Hepatocyte (in vitro differentiated cells): Measurements from ENCODE around the gene SMAP2. TPM values are rescaled to one million over a fixed set of nuclear protein-coding genes. Genes with fewer than 3 reads are reported as not detected.

Experiments used
- DNase-seq: peaks from one replicate; pipeline ENCODE4 v3.0.0-alpha.2; 2016; ENCODE audit warnings: low spot score
- H2AFZ ChIP-seq: fragments of 200-600 bp; sonication (generic); 2 replicates; pipeline ENCODE4 v1.6.0; 2016; ENCODE audit warnings: antibody characterized with exemption, mild to moderate bottlenecking
- H3K27ac ChIP-seq: fragments of 200-600 bp; sonication (generic); 2 replicates; pipeline ENCODE4 v1.5.1; 2016; ENCODE audit warnings: mild to moderate bottlenecking
- H3K27me3 ChIP-seq: fragments of 200-600 bp; sonication (generic); 2 replicates; pipeline ENCODE4 v1.6.1; 2016
- H3K36me3 ChIP-seq: fragments of 200-600 bp; sonication (generic); replicated peaks from 2 replicates; pipeline ENCODE4 v1.5.1; 2016; ENCODE audit warnings: low read depth; ENCODE audit not compliant: insufficient read depth
- H3K4me1 ChIP-seq: fragments of 200-600 bp; sonication (generic); 2 replicates; pipeline ENCODE4 v1.5.1; 2016; ENCODE audit warnings: mild to moderate bottlenecking, moderate library complexity; ENCODE audit not compliant: insufficient read depth
- H3K4me2 ChIP-seq: fragments of 200-600 bp; sonication (generic); 2 replicates; pipeline ENCODE4 v1.6.0; 2016
- H3K4me3 ChIP-seq: fragments of 200-600 bp; sonication (generic); 2 replicates; pipeline ENCODE4 v1.5.1; 2016; ENCODE audit warnings: mild to moderate bottlenecking
- H3K79me2 ChIP-seq: fragments of 200-600 bp; sonication (generic); 2 replicates; pipeline ENCODE4 v1.6.0; 2017; ENCODE audit warnings: mild to moderate bottlenecking
- H3K9me2 ChIP-seq: fragments of 200-600 bp; sonication (generic); replicated peaks from 2 replicates; pipeline ENCODE4 v1.6.0; 2017; ENCODE audit warnings: mild to moderate bottlenecking; ENCODE audit not compliant: insufficient read depth
- H3K9me3 ChIP-seq: fragments of 200-600 bp; sonication (generic); 2 replicates; pipeline ENCODE4 v1.5.1; 2016; ENCODE audit warnings: low read depth, mild to moderate bottlenecking
- H4K20me1 ChIP-seq: fragments of 200-600 bp; sonication (generic); 2 replicates; pipeline ENCODE4 v1.6.0; 2016; ENCODE audit warnings: mild to moderate bottlenecking; ENCODE audit not compliant: insufficient read depth, poor library complexity, severe bottlenecking
- EZH2 ChIP-seq: fragments of 200-600 bp; sonication (generic); IDR thresholded peaks from 2 replicates; pipeline ENCODE4 v1.6.1; 2016; ENCODE audit warnings: antibody characterized with exemption, mild to moderate bottlenecking, borderline replicate concordance
- EZH2phosphoT487 ChIP-seq: fragments of 200-600 bp; sonication (generic); IDR thresholded peaks from one replicate; pipeline ENCODE4 v1.6.1; 2018; ENCODE audit warnings: antibody characterized with exemption, mild to moderate bottlenecking, low read depth, moderate library complexity; ENCODE audit not compliant: unreplicated experiment, severe bottlenecking
- WGBS: methylation state at CpG from one replicate; pipeline ENCODE4 v1.1.6; 2016; ENCODE audit warnings: low lambda C conversion rate; ENCODE audit errors: missing lambda C conversion rate; 5-methylcytosine and 5-hydroxymethylcytosine counted together
- polyA plus RNA-seq: library from polyadenylated mRNA; unstranded; fragments of >200 nt; fragmentation: Nextera tagmentation; extraction: Ambion mirVana; gene quantifications from 2 replicates; pipeline ENCODE4 v1.2.1, GENCODE V29; 2016
- total RNA-seq: library from RNA; depleted of rRNA; stranded (reverse); fragments of >200 nt; gene quantifications from 2 replicates; pipeline ENCODE4 v1.2.3, GENCODE V29; 2014
- TF ChIP-seq, protein P1 (sequence below): fragments of 200-600 bp; sonication (generic); IDR thresholded peaks from 2 replicates; pipeline ENCODE4 v1.5.1; 2016; ENCODE audit warnings: antibody characterized with exemption, mild to moderate bottlenecking; ENCODE audit not compliant: poor library complexity

Gene SMAP2
- total and polyA plus RNA-seq, 2 experiments from 2014 or later, result 22.9 to 23.1 TPM

GRCh38 chr1:40379785-40380452, 6.4 kb downstream of the SMAP2 start:
- Histone ChIP-seq H3K4me1 (peaks cover 22% of the 10 kb centered on the region), H3K9me3 (no peaks in the 10 kb centered on the region), H3K4me2 (peak overlapping the region; percentile 4), H3K27ac (peak overlapping the region; percentile 20), H3K36me3 (no peaks in the 10 kb centered on the region), H3K27me3 (no peaks in the 10 kb centered on the region), H4K20me1 (no peaks in the 10 kb centered on the region), H3K9me2 (no peaks in the 10 kb centered on the region), H3K4me3 (no peak overlapping the region), H2AFZ (no peak overlapping the region), H3K79me2 (peaks cover 92% of the 10 kb centered on the region)
- TF ChIP-seq EZH2phosphoT487 (no peak), EZH2 (no peak)
- TF ChIP-seq, protein P1, sequence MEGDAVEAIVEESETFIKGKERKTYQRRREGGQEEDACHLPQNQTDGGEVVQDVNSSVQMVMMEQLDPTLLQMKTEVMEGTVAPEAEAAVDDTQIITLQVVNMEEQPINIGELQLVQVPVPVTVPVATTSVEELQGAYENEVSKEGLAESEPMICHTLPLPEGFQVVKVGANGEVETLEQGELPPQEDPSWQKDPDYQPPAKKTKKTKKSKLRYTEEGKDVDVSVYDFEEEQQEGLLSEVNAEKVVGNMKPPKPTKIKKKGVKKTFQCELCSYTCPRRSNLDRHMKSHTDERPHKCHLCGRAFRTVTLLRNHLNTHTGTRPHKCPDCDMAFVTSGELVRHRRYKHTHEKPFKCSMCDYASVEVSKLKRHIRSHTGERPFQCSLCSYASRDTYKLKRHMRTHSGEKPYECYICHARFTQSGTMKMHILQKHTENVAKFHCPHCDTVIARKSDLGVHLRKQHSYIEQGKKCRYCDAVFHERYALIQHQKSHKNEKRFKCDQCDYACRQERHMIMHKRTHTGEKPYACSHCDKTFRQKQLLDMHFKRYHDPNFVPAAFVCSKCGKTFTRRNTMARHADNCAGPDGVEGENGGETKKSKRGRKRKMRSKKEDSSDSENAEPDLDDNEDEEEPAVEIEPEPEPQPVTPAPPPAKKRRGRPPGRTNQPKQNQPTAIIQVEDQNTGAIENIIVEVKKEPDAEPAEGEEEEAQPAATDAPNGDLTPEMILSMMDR, result no peak
- WGBS, result 55% methylated on average over 1 of the region's 1 CpG
- DNase-seq, result no peak

- Histone ChIP-seq H3K4me3 (no peak overlapping the region), H4K20me1 (no peaks in the 10 kb centered on the region), H3K27ac (no peak overlapping the region), H3K36me3 (no peaks in the 10 kb centered on the region), H3K4me2 (no peak overlapping the region), H3K9me3 (no peaks in the 10 kb centered on the region), H3K4me1 (peaks cover 26% of the 10 kb centered on the region), H3K9me2 (no peaks in the 10 kb centered on the region), H3K79me2 (peaks cover 84% of the 10 kb centered on the region), H3K27me3 (no peaks in the 10 kb centered on the region), H2AFZ (no peak overlapping the region)
- no peak for DNase-seq
- TF ChIP-seq EZH2, result no peak
- no peak for TF ChIP-seq EZH2phosphoT487
- TF ChIP-seq, protein P1, result no peak
- over 99% methylated on average over 4 of the region's 4 CpGs for WGBS
Observed at GRCh38 chr1:40380817-40381216, 7.3 kb downstream of the SMAP2 start.

DNA sequence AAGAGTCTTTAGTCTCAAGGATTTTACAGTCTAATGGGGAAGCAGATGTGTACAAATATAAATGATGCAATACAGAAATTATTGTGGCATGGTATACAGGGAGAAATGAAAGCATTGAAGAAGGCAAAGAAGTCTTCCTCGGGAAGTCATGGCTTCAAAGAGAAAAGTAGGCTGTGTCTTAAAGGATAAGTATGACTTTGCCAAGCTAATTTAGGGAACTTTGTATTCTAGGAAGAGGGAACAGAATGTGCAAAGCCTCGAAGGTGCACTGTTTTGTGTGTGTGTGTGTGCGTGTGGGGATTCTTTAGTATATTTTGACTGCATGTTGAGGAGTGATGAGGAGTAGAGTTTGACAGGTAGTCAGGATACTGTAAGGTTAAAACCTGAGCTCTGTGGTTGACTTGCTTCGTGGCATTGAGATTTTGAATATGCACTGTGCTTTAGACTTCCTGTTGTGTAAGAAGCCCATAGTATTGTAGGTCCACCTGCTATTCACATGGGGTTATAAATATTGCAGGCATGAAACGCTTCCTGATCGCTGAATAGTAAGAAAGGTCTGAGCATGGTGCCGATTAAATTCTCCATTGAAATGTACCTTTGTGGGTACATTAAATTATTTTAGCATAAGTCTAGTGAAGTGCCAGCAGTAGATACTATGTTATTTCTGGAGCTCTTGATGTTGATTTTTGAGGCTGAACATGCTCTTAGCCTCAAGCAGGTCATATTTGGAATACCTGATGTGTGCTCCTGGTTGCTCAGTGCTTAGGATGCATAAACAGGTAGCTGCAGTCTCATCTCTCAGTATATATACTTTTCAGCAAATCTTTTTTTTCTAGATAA, 8.0 kb downstream of the SMAP2 start:
- no peaks in the 10 kb centered on the region for H3K9me3 ChIP-seq
- H3K27ac ChIP-seq, result no peak overlapping the region
- H3K4me1 ChIP-seq, result peaks cover 33% of the 10 kb centered on the region
- H3K4me2 ChIP-seq, result no peak overlapping the region
- 90% methylated on average over 7 of the region's 7 CpGs for WGBS
- H3K36me3 ChIP-seq, result no peaks in the 10 kb centered on the region
- H3K9me2 ChIP-seq, result no peaks in the 10 kb centered on the region
- H3K4me3 ChIP-seq, result no peak overlapping the region
- no peak for DNase-seq
- no peak overlapping the region for H2AFZ ChIP-seq
- H4K20me1 ChIP-seq, result no peaks in the 10 kb centered on the region
- peaks cover 84% of the 10 kb centered on the region for H3K79me2 ChIP-seq
- TF ChIP-seq EZH2phosphoT487 (no peak), EZH2 (no peak)
- TF ChIP-seq, protein P1, result no peak
- no peaks in the 10 kb centered on the region for H3K27me3 ChIP-seq
